ENCODE data around the gene MINAR2.

The MINAR2 gene

GRCh38 chr5:129773376-129773775 lies 25.5 kb downstream of the MINAR2 start:
- no peak overlapping the region for H3K27ac ChIP-seq
- H3K4me1 ChIP-seq (ENCODE audit: low read depth, poor library complexity, severe bottlenecking): peaks cover 6% of the 10 kb centered on the region
- no peaks in the 10 kb centered on the region for H4K20me1 ChIP-seq (ENCODE audit: insufficient read depth)
- no peaks in the 10 kb centered on the region for H3K36me3 ChIP-seq (ENCODE audit: insufficient read depth)
- H3K27me3 ChIP-seq (ENCODE audit: insufficient read depth, low read depth): no peaks in the 10 kb centered on the region
- no peak overlapping the region for H3K4me3 ChIP-seq (IDR thresholded peaks at IDR 0.05; ENCODE audit: insufficient read depth, low read depth, low read length)
- TF ChIP-seq CTCF (conservative IDR thresholded peaks at IDR 0.05; ENCODE audit: low read depth, low read length): no peak
- H3K4me2 ChIP-seq: no peak overlapping the region
- H3K79me2 ChIP-seq (ENCODE audit: insufficient read depth, low read depth): no peaks in the 10 kb centered on the region
- no peak overlapping the region for H2AFZ ChIP-seq (ENCODE audit: low read depth)
- no peak overlapping the region for H3K9ac ChIP-seq

GRCh38 chr5:129781594-129781993 lies 33.7 kb downstream of the MINAR2 start:
- no peak overlapping the region for H2AFZ ChIP-seq (ENCODE audit: low read depth)
- no peak overlapping the region for H3K27ac ChIP-seq
- H3K4me1 ChIP-seq (ENCODE audit: low read depth, poor library complexity, severe bottlenecking): no peaks in the 10 kb centered on the region
- H3K4me2 ChIP-seq: no peak overlapping the region
- no peaks in the 10 kb centered on the region for H3K36me3 ChIP-seq (ENCODE audit: insufficient read depth)
- H3K9ac ChIP-seq: no peak overlapping the region
- no peak for TF ChIP-seq CTCF (conservative IDR thresholded peaks at IDR 0.05; ENCODE audit: low read depth, low read length)
- no peaks in the 10 kb centered on the region for H3K79me2 ChIP-seq (ENCODE audit: insufficient read depth, low read depth)
- H3K4me3 ChIP-seq (IDR thresholded peaks at IDR 0.05; ENCODE audit: insufficient read depth, low read depth, low read length): no peak overlapping the region
- no peaks in the 10 kb centered on the region for H3K27me3 ChIP-seq (ENCODE audit: insufficient read depth, low read depth)
- H4K20me1 ChIP-seq (ENCODE audit: insufficient read depth): no peaks in the 10 kb centered on the region

GRCh38 chr5:129803403-129803802 lies 55.5 kb downstream of the MINAR2 start:
- Histone ChIP-seq H3K36me3 (ENCODE audit: insufficient read depth) (no peaks in the 10 kb centered on the region), H3K9ac (no peak overlapping the region), H3K27me3 (ENCODE audit: insufficient read depth, low read depth) (no peaks in the 10 kb centered on the region), H3K4me3 (IDR thresholded peaks at IDR 0.05; ENCODE audit: insufficient read depth, low read depth, low read length) (no peak overlapping the region), H2AFZ (ENCODE audit: low read depth) (no peak overlapping the region), H3K4me1 (ENCODE audit: low read depth, poor library complexity, severe bottlenecking) (no peaks in the 10 kb centered on the region), H3K27ac (no peak overlapping the region), H3K4me2 (no peak overlapping the region), H4K20me1 (ENCODE audit: insufficient read depth) (no peaks in the 10 kb centered on the region), H3K79me2 (ENCODE audit: insufficient read depth, low read depth) (no peaks in the 10 kb centered on the region)
- TF ChIP-seq CTCF (conservative IDR thresholded peaks at IDR 0.05; ENCODE audit: low read depth, low read length): no peak

DNA sequence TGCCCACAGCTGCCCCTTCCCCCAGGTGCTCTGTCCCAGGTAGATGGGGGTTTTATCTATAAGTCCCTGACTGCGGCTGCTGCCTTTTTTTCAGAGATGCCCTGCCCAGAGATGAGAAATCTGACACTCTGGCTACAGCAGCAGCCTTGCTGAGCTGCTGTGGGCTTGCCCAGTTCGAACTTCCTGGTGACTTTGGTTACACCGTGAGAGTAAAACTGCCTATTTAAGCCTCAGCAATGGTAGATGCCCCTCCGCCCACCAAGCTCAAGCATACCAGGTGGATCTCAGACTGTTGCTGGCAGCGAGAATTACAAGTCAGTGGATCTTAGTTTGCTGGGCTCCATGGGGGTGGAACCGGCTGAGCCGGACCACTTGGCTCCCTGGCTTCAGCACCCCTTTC lies 56.8 kb downstream of the MINAR2 start:
- no peaks in the 10 kb centered on the region for H3K79me2 ChIP-seq (ENCODE audit: insufficient read depth, low read depth)
- no peaks in the 10 kb centered on the region for H3K27me3 ChIP-seq (ENCODE audit: insufficient read depth, low read depth)
- no peaks in the 10 kb centered on the region for H4K20me1 ChIP-seq (ENCODE audit: insufficient read depth)
- no peak overlapping the region for H2AFZ ChIP-seq (ENCODE audit: low read depth)
- TF ChIP-seq CTCF (conservative IDR thresholded peaks at IDR 0.05; ENCODE audit: low read depth, low read length): no peak
- no peak overlapping the region for H3K27ac ChIP-seq
- no peak overlapping the region for H3K4me2 ChIP-seq
- H3K4me3 ChIP-seq (IDR thresholded peaks at IDR 0.05; ENCODE audit: insufficient read depth, low read depth, low read length): no peak overlapping the region
- no peak overlapping the region for H3K9ac ChIP-seq
- no peaks in the 10 kb centered on the region for H3K36me3 ChIP-seq (ENCODE audit: insufficient read depth)
- no peaks in the 10 kb centered on the region for H3K4me1 ChIP-seq (ENCODE audit: low read depth, poor library complexity, severe bottlenecking)

Data from KMS-11 (cell line).